ENCODE results near the gene PDE3A.
"Not testable (repeated sequence)": the region's sequence is repeated elsewhere in the genome, so short reads cannot be mapped to it uniquely, and the experiment has no call there.

PDE3A gene

DNA sequence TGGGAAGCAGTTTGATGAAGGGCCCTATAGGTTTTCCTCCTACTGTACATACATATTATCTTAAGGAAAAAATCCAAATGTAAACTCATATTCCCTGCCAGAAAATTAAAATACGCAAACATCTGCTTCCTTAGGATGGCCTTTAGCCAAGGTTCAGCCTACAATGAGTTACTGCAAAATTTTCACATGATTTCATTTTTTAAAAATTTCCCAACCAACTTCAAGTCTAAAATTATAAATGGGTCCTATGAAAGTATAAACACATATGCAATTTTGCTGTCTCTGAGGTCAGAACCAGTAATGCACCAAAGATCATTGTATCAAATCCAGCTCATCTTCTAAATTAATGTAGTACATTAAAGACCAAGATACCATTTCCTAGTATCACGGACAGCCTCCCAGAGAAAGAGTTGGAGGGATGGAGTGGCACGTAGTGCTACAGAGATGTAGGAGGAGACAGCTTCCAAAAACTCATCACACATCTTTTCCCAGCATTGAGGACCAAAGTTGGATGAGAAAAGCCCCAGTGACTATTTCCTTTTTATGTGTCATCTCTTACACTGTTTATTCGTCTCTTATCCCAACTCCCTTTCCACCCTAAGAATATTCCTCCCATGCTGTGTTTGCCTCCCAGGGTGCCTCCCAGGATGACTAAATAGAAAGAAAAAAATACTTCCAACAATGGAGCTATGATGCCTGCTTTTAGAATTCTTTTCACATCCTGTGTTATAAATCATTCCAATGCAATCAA lies 234.5 kb downstream of the PDE3A start:
- no peak for DNase-seq (ENCODE audit: low read depth in 3 of 3)

DNA sequence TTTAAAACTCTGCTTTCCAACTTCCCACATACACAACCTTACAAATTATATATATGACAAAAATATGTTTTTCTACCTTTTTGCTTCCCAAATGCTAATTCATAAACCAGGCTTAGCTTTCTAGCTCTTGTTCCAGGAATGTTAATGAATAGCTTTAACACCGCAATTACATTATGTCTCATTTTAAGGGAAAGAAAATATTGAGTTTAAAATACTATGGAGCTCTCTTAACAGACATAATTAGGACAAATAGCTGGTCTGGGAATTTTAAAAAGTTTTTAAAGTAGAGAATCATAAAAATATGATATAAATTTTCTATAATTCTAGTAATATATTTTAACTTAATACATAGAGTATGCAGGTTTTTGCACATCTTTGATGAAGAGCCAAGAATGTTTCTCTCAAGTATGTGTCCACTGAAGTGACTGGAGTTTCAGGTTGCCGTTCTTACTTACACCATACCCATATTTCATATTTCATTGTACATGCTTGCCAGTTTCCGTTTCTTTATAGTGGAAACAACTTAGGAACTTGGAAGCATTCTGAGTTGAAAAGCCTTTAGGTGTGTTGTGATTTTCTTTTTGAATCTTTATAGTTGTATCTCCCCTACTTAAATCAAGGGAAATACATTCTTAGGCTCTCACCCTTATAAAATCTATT lies 236.2 kb downstream of the PDE3A start:
- DNase-seq (ENCODE audit: low read depth in 3 of 3) = no peak

DNA sequence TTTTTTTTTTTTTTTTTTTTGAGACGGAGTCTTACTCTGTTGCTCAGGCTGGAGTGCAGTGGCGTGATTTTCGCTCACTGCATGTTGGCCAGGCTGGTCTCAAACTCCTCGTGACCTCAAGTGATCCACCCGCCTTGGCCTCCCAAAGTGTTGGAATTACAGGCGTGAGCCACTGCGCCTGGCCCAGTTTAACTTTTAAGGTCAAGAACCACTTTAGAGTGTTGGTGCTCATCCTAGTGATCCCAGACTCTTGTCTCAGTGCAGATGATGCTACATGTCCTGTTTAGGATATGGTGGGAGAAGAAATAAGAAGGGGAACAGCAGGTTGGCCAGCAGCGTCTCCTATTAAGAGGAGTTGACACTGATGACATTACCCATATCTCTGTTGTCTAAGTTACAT lies 246.7 kb downstream of the PDE3A start:
- DNase-seq (ENCODE audit: low read depth in 3 of 3) = not testable (repeated sequence)

DNA sequence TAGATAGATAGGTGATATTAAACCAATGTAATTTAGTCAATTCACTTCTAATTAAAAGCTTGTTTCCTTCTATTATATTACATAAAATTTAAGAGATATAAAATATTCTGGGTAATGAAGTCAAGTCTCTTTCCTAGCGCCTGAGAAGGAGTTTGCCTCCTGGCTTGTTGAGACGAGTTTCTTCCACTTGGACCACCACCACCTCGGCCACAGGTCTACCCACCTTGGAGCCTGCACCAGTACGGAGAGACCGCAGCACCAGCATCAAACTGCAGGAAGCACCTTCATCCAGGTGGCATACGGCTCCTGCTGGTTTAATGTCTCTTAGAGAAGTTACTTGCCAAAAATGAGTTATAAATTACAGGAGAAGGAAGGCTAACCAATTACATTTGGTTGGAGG lies 247.8 kb downstream of the PDE3A start:
- no peak for DNase-seq (ENCODE audit: low read depth in 3 of 3)

DNA sequence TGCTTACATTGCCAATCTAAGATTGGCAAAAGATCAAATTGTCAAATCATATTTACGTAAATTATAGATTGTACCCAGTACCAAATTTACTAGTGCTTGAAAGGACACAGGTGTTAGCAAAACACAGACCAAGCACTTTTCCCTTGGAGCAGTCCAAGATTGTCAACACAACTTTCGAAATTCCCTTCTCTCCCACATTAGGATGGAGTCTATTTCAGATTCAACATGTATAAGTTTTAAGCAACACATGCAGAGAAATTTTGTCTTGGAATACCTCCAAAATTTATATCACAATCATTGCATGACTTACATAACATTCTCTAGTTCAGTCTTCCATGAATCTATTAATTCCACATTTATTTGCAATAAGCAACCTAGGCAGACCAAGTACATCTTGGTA lies 251.9 kb downstream of the PDE3A start:
- no peak for DNase-seq (ENCODE audit: low read depth in 3 of 3)

DNA sequence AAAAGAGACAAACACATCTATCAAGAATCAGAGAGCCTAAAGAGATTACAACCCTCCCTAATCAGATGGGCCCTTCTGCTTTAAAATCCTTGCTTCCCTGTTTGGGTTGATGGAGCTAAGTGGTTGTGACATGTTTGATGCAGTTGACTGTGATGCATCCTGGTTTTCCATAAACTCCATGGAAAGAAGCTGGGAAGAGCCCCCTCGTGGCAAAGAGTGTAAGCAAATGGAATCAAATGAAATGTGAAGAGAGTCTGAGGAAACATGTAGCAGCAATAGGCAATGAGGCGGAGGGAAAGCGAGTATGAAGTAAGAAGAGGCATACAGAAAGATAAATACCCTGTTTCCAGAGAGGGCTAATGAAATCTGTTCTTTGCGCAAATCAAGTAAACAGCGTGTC lies 256.4 kb downstream of the PDE3A start:
- DNase-seq (ENCODE audit: low read depth in 3 of 3) = no peak

DNA sequence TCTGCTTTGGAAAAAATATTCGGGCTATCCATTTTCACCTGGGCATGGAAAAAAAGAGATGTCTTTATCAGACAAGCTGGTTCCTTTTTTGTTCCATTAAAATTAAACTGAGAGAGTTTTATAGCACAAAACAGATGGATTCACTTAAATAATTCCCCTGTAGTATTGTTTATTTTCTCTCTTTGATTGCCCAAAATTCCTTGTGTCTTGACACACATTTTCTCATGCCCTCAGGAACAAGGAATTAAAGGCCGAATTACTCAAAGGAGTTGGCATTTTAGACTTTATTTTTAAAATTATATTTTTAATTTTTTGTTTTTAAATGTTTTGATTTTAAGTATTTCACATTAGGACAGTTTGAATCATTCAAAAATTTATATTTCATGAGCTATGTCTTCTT lies 257.2 kb downstream of the PDE3A start:
- DNase-seq (ENCODE audit: low read depth in 3 of 3) = no peak

DNA sequence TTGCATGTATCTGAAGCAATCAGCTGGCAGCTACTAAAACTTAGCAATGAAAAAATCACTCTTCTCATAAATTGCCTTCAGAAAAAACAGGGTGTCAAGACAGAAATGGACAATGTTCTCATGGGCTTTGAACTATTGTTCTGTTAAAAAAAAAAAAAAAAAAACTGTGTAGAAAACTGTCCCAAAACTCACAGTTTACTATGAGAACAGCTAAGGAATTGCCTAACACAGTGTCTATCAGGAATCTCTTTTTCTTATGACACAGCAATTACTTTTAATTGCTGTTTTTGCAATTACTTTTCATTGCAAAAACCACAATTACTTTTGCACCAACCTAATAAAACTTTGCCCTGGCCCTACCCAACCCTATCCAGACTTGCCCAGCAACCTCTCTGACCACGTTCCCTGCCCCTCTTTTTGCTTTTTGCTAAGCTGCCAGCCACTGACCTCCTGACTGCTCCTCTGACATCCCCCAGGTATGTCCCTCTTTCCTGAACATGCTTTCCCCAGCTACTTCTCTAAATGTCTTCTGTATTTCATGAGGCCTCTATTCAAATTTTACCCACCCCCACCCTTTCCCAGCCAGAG lies 258.8 kb downstream of the PDE3A start:
- no peak for DNase-seq (ENCODE audit: low read depth in 3 of 3)

DNA sequence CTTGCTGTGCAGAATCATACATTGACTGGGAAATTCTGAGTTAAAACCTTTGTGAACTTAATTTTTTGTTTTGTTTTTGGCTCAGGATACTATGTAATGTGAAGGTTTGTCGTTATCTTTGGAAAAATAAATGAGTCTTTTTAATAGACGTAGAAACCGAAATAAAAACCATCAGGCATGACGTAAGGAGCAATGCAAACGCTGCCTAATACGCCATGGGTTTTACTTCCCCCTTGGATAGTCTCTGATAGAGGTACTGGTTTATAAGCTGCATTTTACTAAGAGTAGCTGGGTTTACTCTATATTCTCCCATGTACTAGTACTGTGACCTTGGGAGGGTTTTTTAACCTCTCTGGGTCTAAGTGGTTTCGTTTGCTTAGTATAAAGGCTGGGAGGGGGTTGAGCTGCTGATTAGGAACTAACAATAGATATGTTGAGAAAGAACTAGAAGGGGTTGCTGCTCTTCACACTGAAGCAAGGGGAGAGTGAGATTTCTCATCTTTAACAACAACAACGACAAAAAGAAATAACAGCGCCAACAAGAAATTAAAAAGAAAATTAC lies 260.0 kb downstream of the PDE3A start:
- no peak for DNase-seq (ENCODE audit: low read depth in 3 of 3)

DNA sequence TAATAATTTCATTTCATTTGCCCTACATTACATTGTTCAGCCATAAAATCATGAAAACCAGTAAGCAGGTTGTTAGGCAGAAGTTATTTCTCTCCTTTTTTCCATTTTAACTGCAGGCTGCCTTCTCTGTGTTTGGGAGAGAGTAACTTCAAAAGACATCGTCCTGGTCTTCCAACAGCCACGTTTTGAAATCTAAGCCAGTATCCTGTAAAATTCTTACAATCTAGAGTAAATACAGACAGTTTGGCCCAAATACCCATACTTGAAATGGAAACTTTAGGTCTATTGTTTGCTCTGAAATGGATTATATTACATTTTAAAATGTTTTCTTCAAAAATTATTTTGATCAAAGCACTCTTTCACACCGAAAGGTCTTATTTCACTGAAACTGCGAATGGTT lies 260.7 kb downstream of the PDE3A start:
- no peak for DNase-seq (ENCODE audit: low read depth in 3 of 3)

DNA sequence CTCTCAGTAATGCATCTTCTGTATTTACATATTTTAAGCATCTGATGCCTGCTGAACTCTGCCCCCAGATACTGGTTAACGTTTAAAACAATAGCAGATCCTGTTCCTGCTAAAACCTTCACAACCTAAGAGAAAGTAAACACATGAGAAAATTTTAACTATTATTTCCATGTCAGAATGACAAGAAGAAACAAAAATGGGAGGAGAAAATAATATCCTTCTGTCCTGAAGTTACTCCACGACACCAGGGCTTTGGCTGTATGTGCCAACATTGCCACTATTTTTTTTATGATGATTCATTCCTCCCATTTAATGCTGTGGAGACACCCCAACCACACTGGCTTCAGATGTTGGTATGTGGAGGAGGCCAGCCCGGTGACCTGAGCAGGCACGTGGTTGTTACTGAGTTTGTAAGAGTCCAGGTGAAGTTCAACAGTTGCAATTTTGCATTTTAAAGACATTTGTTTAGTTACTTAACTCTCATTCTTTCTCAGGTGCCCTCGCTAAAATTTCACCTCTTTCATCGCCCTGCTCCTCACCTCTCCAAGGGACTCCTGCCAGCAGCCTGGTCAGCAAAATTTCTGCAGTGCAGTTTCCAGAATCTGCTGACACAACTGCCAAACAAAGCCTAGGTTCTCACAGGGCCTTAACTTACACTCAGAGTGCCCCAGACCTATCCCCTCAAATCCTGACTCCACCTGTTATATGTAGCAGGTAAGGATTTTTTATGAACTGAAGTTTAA lies 261.2 kb downstream of the PDE3A start:
- DNase-seq (ENCODE audit: low read depth in 3 of 3) = no peak

DNA sequence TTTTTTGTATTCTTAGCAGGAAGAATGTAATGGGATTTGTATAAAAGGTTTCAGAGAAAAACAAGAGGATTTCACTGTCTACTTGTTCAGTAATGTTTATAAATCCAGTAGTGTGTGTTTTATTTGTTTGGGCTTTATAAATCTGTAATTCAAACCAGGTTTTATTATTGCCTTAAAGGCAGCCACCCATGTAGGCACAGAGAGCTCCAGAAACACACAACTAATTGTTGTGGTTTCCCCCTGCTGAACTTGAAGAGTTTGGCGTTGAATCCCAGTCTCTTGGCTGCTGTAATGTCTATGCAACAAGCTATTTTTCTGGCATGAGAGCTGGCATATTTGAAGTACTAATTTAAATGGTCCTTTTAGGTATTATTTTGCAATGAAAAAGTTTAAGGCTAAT lies 263.4 kb downstream of the PDE3A start:
- DNase-seq (ENCODE audit: low read depth in 3 of 3) = no peak

DNA sequence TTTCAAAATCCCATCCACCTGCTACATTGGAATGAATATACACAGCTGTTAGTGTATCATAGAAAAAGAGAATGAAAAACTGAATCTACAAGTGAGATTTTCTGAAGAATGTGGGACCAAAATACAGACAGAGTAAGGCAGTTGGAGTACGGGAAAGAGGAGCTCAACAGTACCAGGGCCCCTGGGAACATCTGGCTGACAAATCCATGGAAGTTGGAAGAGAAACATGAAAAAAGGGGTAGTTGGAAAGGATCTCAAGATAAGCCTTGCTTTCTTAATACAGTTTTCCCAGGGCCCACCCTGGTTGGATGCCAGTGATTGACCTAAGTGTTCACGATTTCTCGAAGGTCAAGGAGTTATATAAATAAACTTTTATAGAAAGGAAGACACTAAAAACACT lies 272.8 kb downstream of the PDE3A start:
- no peak for DNase-seq (ENCODE audit: low read depth in 3 of 3)

DNA sequence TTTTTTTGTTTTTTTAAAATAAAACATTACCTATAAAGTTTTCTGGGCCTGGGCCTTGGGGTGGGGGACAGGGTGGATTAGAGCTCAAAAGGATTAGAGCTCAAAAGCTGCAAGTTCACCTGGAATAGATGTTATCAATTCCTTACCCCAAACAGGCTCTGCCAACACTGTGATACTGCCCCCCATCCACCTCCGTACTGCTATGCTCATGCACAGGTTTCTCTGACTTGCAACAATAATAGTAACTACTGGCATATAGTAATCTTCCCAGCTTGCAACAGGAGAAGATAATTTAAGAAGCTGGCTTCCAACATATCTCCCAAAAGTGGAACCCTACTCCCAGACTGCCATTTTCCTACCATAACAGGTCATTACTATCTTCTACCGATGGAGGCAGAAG lies 275.5 kb downstream of the PDE3A start:
- DNase-seq (ENCODE audit: low read depth in 3 of 3) = no peak

DNA sequence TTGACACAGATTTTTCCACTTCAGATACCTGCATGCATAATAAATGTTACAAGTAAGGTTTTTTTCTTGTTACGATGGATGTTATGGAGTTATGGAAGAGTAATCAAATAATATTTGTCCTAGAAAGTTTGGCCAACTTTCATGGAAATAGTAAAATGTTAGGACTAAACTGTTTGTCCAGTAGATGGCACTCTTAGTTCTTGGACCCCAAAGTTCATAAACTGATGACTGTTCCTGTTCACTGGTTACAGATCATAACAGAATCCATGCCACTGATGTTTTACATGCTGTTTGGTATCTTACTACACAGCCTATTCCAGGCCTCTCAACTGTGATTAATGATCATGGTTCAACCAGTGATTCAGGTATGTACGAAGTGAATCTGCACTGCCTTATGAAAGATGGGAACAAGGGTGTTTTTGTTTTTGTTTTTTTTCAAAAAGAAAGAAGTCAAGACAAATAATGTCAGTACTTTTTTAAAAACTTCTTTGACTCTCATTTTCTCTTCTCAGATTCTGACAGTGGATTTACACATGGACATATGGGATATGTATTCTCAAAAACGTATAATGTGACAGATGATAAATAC lies 278.0 kb downstream of the PDE3A start:
- no peak for DNase-seq (ENCODE audit: low read depth in 3 of 3)

DNA sequence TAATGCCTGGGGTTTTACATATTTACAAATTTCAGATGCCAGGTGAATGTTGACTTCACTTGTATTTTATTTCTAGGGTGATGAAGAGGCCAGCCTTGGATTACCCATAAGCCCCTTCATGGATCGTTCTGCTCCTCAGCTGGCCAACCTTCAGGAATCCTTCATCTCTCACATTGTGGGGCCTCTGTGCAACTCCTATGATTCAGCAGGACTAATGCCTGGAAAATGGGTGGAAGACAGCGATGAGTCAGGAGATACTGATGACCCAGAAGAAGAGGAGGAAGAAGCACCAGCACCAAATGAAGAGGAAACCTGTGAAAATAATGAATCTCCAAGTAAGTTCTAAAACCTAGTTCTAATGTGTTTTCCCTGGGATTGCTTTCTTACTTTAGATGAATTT lies 285.5 kb downstream of the PDE3A start:
- no peak for DNase-seq (ENCODE audit: low read depth in 3 of 3)

DNA sequence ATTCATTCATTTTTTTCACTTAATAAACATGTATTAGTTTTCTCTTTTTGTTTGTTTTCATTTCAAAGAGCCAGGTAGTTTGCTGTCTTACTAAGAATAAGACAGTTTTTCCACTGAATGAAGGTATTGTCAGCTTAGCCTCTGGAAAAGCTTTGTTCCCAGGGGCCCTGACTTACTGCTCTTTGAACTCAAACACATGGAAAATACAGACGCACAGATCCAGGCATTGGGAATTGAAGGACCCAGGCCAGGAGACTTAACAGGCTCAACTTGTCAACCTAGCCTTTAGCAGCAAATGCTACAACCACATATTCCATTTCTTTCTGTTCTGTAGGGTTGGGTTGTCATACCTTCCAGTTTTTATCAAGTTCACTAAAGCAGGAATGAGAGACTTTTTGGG lies 288.3 kb downstream of the PDE3A start:
- DNase-seq (ENCODE audit: low read depth in 3 of 3) = no peak

DNA sequence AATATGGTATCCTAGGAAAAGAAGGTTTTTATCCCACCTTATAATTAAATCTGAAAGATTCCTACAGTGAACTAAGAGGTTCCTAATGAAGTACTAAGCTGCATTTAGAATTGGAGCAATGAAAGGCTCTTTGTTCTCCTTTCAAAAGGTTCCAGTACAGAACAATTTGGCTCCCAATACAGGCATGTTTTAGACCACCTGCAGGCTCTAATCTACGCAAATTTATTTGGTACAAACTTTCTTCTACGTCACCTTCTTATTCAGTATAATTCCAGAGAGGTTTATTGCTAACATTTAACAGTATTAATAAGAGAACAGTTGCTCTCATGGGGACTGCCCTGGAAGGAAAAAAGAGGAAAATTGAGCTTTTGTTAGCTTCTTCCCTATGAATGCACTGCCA lies 289.2 kb downstream of the PDE3A start:
- no peak for DNase-seq (ENCODE audit: low read depth in 3 of 3)

DNA sequence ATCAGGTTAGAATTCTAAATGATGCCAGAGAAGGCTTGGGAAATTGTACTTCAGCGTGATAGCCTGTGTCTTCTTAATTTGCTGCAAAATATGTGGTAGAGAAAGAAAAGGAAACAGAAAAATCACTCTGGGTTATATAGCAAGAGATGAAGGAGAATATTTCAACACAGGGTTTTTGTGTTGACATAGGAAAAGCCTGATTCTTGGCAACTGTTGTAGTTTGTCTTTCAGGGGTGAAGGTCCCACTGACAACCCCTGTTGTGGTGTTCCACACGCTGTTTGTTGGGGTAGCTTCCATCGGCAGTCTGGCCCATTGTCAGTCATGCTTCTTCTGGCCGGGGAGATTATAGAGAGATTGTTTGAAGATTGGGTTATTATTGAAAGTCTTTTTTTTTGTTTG lies 313.0 kb downstream of the PDE3A start:
- DNase-seq (ENCODE audit: low read depth in 3 of 3) = no peak

DNA sequence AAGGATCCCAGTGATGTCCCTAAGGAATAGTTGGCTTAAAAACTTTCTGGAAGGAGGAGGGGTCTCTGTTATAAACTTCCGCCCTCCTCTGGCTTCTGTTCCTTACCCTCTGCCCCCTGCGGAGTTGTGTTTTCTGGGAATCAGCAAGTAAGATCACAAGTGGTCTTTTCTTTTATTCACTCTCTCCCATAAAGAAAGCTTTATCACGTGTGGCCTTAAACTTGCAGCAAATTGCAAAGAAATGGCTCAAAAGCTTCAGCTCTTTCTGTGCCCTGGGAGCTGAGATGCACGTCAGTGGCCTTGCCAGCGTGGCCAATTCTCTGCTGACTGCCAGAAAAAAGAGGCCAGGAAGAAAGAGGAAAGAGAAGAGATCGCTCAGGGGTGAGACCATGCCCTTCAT lies 326.9 kb downstream of the PDE3A start, which contains the start of gene SLCO1C1:
Gene SLCO1C1 (plus strand): TSS at position 101 of the 400 bp plus-strand sequence. CDS start 4,245 bp downstream, outside the sequence.
- DNase-seq (ENCODE audit: low read depth in 3 of 3) = no peak

DNA sequence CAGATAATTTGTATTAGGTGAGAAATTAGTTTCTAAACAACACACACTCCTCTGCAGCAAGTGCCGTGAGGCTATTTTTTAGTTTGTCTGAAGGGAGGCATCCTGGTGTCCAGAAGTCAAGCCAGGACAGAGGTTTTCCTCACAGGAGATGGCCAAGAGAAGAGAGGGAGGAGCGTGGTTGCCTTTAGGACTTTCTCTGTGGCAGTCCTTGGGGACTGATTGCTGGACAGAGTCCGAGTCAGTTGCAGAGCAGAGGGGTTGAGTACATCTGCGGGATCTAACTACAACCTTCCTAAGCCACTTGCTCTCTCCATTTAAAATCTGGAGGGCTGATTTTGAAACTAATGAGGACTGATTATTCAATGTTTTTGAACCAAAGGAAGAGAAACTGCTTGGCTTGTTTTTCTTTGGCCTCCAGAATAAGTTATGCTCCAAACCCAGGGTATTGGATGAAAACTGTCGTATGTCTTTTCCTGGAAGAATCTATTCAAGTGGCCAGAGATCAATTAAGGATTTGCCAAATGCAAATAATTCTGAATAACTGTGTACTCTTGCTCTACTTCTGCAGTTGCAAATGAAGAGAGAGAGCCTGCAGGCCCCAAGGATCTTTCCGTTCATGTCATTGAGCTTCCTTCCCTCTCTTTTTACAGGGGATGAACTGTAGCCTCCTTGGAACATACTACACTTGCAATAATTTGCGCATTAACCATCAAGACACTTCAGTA lies 328.0 kb downstream of the PDE3A start:
- no peak for DNase-seq (ENCODE audit: low read depth in 3 of 3)

Data from stimulated activated CD4-positive, alpha-beta T cell treated with anti-CD3 and anti-CD28 coated beads, TNF-alpha, amount 100 ng/mL, for 48 hours (primary cell).